Loucy (cell line): Measurements from ENCODE around the gene FNTB.

ENCODE experiments used
- H2AFZ ChIP-seq: fragments of 200-600 bp; sonication (generic); 2 replicates; pipeline ENCODE4 v1.6.0; 2016; ENCODE audit warnings: antibody characterized with exemption, mild to moderate bottlenecking, low read length, moderate library complexity
- H3F3A ChIP-seq: fragments of 200-600 bp; 2 replicates; pipeline ENCODE4 v1.6.0; 2016; ENCODE audit warnings: antibody characterized with exemption, low read depth, mild to moderate bottlenecking
- H3K27me3 ChIP-seq: fragments of 200-600 bp; sonication (generic); 2 replicates; pipeline ENCODE4 v1.6.1; 2014; ENCODE audit warnings: low read length, mild to moderate bottlenecking; ENCODE audit not compliant: insufficient read depth, poor library complexity, severe bottlenecking
- H3K36me3 ChIP-seq: fragments of 200-600 bp; sonication (generic); 2 replicates; pipeline ENCODE4 v1.6.1; 2016; ENCODE audit warnings: low read length; ENCODE audit not compliant: insufficient read depth
- H3K4me1 ChIP-seq: fragments of 200-600 bp; sonication (generic); 2 replicates; pipeline ENCODE4 v1.5.1; 2014; ENCODE audit warnings: low read length, mild to moderate bottlenecking; ENCODE audit not compliant: insufficient read depth, poor library complexity, severe bottlenecking
- H3K4me2 ChIP-seq: fragments of 200-600 bp; sonication (generic); 2 replicates; pipeline ENCODE4 v1.6.0; 2014; ENCODE audit warnings: antibody characterized with exemption, low read length, low read depth, mild to moderate bottlenecking; ENCODE audit not compliant: poor library complexity, severe bottlenecking
- H3K4me3 ChIP-seq: fragments of 200-600 bp; sonication (generic); 2 replicates; pipeline ENCODE4 v1.5.1; 2014; ENCODE audit warnings: low read length, mild to moderate bottlenecking, mixed read lengths; ENCODE audit not compliant: poor library complexity, severe bottlenecking
- H3K79me2 ChIP-seq: fragments of 200-600 bp; sonication (generic); 2 replicates; pipeline ENCODE4 v1.6.1; 2014; ENCODE audit warnings: low read length; ENCODE audit not compliant: insufficient read depth
- H3K9ac ChIP-seq: fragments of 200-600 bp; sonication (generic); 2 replicates; pipeline ENCODE4 v1.6.0; 2014; ENCODE audit warnings: mild to moderate bottlenecking, low read depth, low read length, moderate library complexity; ENCODE audit not compliant: poor library complexity, severe bottlenecking
- H3K9me2 ChIP-seq: fragments of 200-600 bp; sonication (generic); replicated peaks from 2 replicates; pipeline ENCODE4 v1.6.1; 2016; ENCODE audit warnings: low read depth, low read length, mixed read lengths
- H3K9me3 ChIP-seq: fragments of 200-600 bp; sonication (generic); 2 replicates; pipeline ENCODE4 v1.6.1; 2014; ENCODE audit warnings: mild to moderate bottlenecking, antibody characterized with exemption, low read length, low read depth; ENCODE audit not compliant: insufficient read depth
- H4K20me1 ChIP-seq: fragments of 200-600 bp; sonication (generic); 2 replicates; pipeline ENCODE4 v1.6.0; 2014; ENCODE audit warnings: antibody characterized with exemption, low read length, mild to moderate bottlenecking; ENCODE audit not compliant: insufficient read depth, poor library complexity, severe bottlenecking
- EZH2phosphoT487 ChIP-seq: fragments of 200-600 bp; IDR thresholded peaks from 2 replicates; pipeline ENCODE4 v1.6.1; 2018; ENCODE audit warnings: antibody characterized with exemption, mild to moderate bottlenecking, moderate library complexity, borderline replicate concordance
- TF ChIP-seq, protein P1 (sequence below): fragments of 200-600 bp; sonication (generic); conservative IDR thresholded peaks from 2 replicates; pipeline ENCODE4 v1.5.1; 2014; ENCODE audit warnings: mild to moderate bottlenecking, antibody characterized with exemption, low read length

FNTB gene

DNA sequence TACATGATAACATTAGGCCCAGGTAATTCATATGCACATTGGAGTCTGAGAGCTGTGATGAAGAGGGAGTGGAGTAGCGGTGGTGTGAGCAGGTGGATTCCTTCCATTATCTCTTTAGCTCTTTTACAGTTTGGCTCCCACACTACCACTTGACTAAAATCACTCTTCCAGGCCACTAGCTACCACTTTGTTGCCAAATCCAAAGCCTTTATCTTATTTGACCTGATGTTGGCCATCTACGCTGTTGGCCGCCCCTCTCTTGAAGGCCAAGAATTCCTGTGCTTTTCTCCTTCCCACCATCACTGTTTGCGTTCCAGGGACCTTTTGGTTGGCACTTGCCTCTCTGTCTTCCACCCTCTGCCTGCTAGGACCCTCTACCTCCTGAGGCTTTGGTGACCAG is 119.6 kb downstream of the FNTB start:
- Histone ChIP-seq H3K4me1 (peaks cover 33% of the 10 kb centered on the region), H3K27me3 (no peaks in the 10 kb centered on the region), H4K20me1 (peaks cover 8% of the 10 kb centered on the region)

GRCh38 chr14:65106736-65107135 is 120.0 kb downstream of the FNTB start:
- no peaks in the 10 kb centered on the region for H3K79me2 ChIP-seq
- peak overlapping the region; percentile 49 for H3K4me2 ChIP-seq
- H3F3A ChIP-seq, result no peaks in the 10 kb centered on the region; the same call in 1 of the 2 replicates
- peaks cover 4% of the 10 kb centered on the region for H4K20me1 ChIP-seq
- H3K27me3 ChIP-seq, result no peaks in the 10 kb centered on the region
- H3K4me1 ChIP-seq, result peaks cover 33% of the 10 kb centered on the region
- no peak overlapping the region for H2AFZ ChIP-seq
- peak overlapping the region; percentile 24 for H3K4me3 ChIP-seq
- H3K9me2 ChIP-seq, result no peaks in the 10 kb centered on the region
- no peaks in the 10 kb centered on the region for H3K36me3 ChIP-seq
- TF ChIP-seq, protein P1, sequence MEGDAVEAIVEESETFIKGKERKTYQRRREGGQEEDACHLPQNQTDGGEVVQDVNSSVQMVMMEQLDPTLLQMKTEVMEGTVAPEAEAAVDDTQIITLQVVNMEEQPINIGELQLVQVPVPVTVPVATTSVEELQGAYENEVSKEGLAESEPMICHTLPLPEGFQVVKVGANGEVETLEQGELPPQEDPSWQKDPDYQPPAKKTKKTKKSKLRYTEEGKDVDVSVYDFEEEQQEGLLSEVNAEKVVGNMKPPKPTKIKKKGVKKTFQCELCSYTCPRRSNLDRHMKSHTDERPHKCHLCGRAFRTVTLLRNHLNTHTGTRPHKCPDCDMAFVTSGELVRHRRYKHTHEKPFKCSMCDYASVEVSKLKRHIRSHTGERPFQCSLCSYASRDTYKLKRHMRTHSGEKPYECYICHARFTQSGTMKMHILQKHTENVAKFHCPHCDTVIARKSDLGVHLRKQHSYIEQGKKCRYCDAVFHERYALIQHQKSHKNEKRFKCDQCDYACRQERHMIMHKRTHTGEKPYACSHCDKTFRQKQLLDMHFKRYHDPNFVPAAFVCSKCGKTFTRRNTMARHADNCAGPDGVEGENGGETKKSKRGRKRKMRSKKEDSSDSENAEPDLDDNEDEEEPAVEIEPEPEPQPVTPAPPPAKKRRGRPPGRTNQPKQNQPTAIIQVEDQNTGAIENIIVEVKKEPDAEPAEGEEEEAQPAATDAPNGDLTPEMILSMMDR, result no peak
- TF ChIP-seq EZH2phosphoT487, result no peak
- H3K9ac ChIP-seq, result peak overlapping the region; percentile 23
- H3K9me3 ChIP-seq, result no peaks in the 10 kb centered on the region

More for the DNA sequence above, 119.6 kb downstream of the FNTB start:
- peaks cover 1% of the 10 kb centered on the region for H3K79me2 ChIP-seq
- H3K36me3 ChIP-seq, result no peaks in the 10 kb centered on the region
- no peaks in the 10 kb centered on the region; the same call in 1 of the 2 replicates for H3F3A ChIP-seq
- H2AFZ ChIP-seq, result no peak overlapping the region
- H3K9me2 ChIP-seq, result no peaks in the 10 kb centered on the region
- peak overlapping the region; percentile 49 for H3K4me2 ChIP-seq
- H3K4me3 ChIP-seq, result peak overlapping the region; percentile 24
- peak overlapping the region; percentile 23 for H3K9ac ChIP-seq
- H3K9me3 ChIP-seq, result no peaks in the 10 kb centered on the region
- TF ChIP-seq, protein P1, result no peak
- no peak for TF ChIP-seq EZH2phosphoT487

DNA sequence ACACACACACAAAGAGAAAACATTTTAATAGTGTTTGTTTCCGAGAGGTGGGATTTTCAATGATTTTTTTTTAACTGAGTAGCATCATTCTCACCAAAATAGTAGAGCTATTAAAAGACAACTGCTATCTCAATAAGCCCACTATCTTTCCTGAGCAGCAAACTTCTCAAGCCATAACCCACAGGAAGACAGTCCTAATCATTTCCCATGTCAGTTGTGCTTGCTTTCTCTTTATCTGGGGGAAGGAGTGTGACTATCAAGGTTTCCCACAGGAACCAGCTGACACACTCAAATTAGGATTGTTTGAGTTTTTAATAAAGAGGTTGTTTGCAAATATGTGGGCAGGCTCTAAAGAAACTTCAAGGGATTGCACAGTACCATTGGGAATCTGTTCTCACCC is 120.5 kb downstream of the FNTB start:
- H3K36me3 ChIP-seq, result no peaks in the 10 kb centered on the region
- peak overlapping the region; percentile 49 for H3K4me2 ChIP-seq
- H4K20me1 ChIP-seq, result no peaks in the 10 kb centered on the region
- TF ChIP-seq, protein P1, result no peak
- TF ChIP-seq EZH2phosphoT487, result no peak
- no peaks in the 10 kb centered on the region for H3K27me3 ChIP-seq
- H3K9ac ChIP-seq, result peak overlapping the region; percentile 30
- H3K9me2 ChIP-seq, result no peaks in the 10 kb centered on the region
- peak overlapping the region; percentile 24 for H3K4me3 ChIP-seq
- H3K9me3 ChIP-seq, result no peaks in the 10 kb centered on the region
- H2AFZ ChIP-seq, result peak overlapping the region; percentile 16; the same call in 1 of the 2 replicates
- no peaks in the 10 kb centered on the region; the same call in 1 of the 2 replicates for H3F3A ChIP-seq
- H3K79me2 ChIP-seq, result no peaks in the 10 kb centered on the region
- H3K4me1 ChIP-seq, result peaks cover 33% of the 10 kb centered on the region
